ENCODE data around the gene ZNF554. TPM values are rescaled to one million over a fixed set of nuclear protein-coding genes. Genes with fewer than 3 reads are reported as not detected.

Gene ZNF554
- 3.1 and 3.9 TPM in 2 replicates for polyA plus RNA-seq

DNA sequence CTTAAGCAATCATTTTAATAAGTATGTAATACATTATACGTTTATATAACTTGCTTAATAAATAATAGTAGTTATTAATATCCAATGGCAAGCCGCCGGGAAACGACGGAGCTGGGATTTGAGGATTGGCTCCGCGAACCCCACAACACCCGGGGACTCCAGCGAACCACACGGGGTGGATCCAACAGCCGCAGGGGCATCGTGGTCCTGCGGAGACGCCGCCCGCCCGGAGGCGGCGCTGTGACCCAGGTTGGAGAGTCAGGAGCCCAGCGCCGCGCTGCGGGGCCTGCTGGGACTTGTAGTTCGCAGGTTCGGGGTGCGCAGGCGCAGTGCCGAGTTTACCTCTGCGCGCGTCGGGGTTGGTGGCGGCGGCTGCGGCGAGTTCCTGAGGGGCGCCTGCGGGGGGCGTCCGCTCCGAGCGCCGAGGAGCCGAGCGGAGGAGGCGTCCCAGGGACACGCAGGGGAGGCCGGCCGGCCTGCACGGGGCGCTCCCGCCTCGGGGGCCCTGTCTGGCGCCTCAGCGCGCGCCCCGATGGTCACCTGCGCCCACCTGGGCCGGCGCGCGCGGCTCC is at the start of gene ZNF554:
Gene ZNF554 (plus strand): TSS at position 329 of the 572 bp plus-strand sequence. CDS start 204 bp downstream, at position 533.

DNA sequence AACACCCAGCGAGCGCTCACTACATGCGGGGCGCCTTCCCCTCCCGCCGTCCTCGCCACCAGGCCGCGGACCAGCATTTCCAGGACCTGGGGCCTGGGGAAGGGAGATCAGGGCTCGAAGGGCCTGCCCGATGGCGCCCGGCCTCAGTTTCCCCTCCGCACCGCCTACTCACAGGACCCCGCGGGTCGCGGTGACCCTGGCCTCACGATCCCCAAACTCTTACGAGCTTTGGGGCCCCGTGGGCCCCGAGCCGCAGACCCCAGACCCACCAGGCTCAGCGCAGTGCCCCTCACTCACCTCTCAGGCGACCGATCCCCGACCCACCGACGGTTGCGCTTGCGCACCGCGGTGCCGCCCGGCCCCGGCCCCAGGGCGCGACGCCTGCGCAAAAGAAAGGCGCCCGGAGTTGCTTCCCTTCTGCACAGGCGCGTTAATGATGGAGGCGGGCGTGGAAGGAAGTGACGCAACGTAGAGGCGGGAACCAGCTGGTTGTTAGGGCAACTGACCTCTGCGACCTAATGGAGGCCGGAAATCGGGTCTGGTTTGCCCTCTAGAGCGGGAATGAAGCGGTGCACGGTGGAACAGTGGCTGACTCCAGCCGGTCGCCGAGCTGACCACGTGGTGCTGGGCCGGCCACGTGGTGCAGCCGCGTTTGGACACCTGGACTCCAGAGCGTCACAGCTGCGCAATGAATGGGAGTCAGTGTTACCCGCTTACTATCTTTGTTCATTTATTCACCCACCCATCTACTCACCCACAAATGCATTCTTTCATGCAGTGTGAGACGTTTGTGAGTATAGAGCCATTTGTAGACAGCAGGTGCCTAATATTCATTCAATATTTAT is 36.5 kb upstream of the ZNF554 start, which contains the start of gene SGTA:
Gene SGTA (minus strand): TSS at position 338 of the 845 bp plus-strand sequence. CDS start 14,205 bp downstream, outside the sequence.

DNA sequence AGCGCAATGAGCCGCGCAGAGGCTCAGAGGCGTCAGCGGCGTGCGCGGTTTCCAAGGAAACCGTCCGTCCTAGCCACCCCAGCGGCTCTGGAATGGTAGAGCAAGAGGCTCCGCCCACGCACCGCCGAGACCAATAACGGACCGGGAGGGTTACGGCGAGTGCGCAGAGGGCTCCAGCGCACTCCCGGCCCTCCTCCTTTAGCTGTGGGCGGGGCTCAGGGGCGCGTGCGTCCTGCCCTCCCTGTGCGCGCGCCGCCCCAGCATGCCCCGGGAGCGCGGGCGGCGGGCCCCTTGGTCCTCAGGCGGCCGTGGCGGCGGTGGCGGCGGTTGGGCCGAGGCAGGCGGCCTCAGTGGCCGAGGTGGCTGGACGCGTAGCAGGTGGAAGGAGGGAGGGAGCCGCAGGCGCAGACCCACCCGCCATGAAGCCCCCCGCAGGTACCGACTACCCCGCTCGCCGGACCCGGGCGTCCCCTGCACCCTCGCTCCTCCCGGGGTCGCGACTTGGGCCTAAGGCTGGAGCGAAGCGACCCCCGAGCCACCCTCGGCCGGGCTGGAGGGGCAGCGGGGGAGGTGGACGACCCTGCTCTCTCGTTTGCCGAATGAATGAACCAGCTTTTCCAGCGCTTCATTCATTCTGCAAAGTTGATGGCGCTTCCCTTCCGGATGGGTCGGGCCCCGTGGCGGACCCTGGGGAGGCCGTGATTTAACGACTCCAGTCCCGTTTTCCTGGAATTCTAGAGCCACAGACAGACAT is 34.2 kb upstream of the ZNF554 start, which contains the start of gene THOP1:
Gene THOP1 (plus strand): TSS at position 260 of the 754 bp plus-strand sequence. CDS start 160 bp downstream, at position 420.

DNA sequence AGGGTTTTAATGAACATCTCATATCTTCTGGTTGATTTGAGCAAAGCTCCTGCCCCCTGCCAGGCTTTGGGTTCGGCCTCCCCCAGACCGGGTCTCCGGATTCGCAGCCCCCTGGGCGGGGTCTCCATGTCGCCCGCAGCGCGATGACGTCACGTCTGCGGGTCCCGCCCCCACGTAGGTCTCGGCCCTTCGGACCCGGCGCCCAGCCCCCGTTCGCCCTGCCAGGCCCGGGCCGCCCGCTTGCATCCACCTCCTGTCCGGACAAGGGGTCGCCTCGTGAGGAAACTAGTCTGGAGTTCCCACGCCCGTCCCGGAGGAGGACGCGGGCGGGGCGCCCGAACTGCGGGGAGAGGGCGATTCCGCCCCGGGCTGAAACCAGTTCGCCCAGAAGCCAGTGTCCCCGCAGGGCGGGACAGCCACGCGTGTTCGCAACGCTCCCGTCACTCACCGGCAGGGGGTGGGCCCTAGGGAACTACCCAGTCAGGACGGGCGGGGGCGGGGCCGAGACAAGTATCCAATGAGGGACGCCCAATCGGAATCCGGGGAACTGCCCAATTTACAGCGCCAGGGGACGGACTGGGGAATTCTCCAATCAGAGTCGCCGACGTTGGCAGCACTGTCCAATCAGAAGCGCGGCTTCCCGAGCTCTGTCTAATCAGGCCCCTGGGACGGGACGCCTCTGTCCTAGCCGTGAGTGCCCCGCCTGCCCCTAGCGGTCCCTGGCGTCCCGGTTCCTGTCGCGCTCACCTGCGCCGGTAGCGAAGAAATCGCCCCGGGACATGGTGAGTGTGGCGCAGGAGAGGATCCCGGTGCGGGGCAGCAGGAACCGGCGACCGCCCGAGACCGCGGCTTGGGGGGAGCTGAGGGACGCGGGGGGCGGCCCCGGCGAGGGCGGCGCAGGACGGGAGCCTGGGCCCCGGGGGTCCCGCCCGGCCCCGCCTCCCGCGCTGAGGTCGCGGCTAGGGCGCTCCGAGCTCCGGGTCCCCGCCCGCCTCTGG is 21.4 kb downstream of the ZNF554 start, which contains the start of gene ZNF555:
Gene ZNF555 (plus strand): TSS at position 682 of the 998 bp plus-strand sequence. CDS start 98 bp downstream, at position 780.

DNA sequence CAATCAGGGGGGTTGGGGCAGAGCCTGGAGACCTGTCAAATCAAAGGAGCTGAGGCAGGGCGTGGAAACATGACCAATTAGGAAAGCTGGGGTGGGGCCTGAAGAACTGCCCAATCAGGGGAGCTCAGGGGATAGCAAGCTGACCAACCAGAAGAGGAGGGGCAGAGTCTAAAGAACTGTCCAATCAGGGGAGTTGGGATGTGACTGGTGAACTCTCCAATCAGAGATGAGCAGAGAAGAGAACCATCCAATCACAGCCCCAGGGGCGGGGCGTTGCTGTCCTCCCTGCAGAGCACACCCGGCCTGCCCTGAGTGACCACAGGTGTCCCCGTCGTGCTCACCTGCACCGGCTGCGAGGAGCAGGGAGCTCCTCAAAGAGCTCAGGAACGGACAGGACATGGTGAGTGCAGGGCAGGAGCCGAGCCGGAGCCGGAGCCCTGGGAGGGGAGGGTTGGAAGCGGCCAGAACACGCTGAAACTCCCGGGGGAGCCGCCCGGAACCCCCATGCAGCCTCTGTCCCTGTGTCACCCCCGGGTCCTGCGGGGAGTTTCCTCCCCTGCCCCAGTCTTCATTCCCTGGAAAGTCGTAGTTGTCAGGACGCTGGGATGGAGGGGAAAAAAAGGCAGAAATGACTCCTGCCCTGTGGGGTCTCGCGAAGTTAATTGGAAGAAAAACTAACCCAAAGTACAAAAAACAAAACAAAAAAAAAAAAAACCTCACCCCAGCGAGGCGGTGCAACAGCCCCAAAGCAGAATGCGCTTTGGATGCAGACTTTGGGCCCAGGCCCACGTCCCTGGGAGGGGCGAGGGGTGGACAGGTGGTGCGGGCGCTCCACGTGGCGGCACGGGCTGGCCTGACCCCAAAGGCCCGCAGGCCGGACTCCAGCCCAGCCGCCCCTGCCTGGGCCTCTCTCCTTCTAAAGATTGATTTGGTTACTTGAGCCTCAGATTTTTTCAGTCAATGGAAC is 47.6 kb downstream of the ZNF554 start, which contains the start of gene ZNF556:
Gene ZNF556 (plus strand): TSS at position 311 of the 967 bp plus-strand sequence. CDS start 87 bp downstream, at position 398.

Other genes with a start within 250 kb of the ZNF554 start
- gene GNG7, start 117.2 kb upstream of the ZNF554 start, polyA plus RNA-seq = 5.0 and 6.7 TPM in 2 replicates
- 0.22 and 1.6 TPM in 2 replicates for gene DIRAS1, start 98.5 kb upstream of the ZNF554 start, polyA plus RNA-seq
- gene SLC39A3, start 79.9 kb upstream of the ZNF554 start, polyA plus RNA-seq = 1.1 and 1.7 TPM in 2 replicates
- gene SGTA, start 36.6 kb upstream of the ZNF554 start, polyA plus RNA-seq = 1.7 and 2.3 TPM in 2 replicates
- 1.5 and 3.0 TPM in 2 replicates for gene THOP1, start 34.4 kb upstream of the ZNF554 start, polyA plus RNA-seq
- 1.5 and 2.2 TPM in 2 replicates for gene ZNF555, start 21.6 kb downstream of the ZNF554 start, polyA plus RNA-seq
- 0.20 TPM in 1 of 2 replicates, not detected in the other for gene ZNF556, start 47.5 kb downstream of the ZNF554 start, polyA plus RNA-seq
- gene ZNF57, start 81.1 kb downstream of the ZNF554 start, polyA plus RNA-seq = 6.3 and 8.4 TPM in 2 replicates
- 0.81 and 2.7 TPM in 2 replicates for gene ZNF77, start 125.1 kb downstream of the ZNF554 start, polyA plus RNA-seq
- gene TLE6, start 157.7 kb downstream of the ZNF554 start, polyA plus RNA-seq = 1.4 TPM in 1 of 2 replicates, not detected in the other
- gene TLE2, start 209.4 kb downstream of the ZNF554 start, polyA plus RNA-seq = 0.21 and 0.98 TPM in 2 replicates
- gene TLE5, start 242.6 kb downstream of the ZNF554 start, polyA plus RNA-seq = 9.8 and 15.6 TPM in 2 replicates

Data from Purkinje cell (primary cell).